Stimulated activated CD4-positive, alpha-beta T cell treated with anti-CD3 and anti-CD28 coated beads, TNF-alpha, amount 100 ng/mL, for 48 hours (primary cell): ENCODE data around the gene CCDC107.

Experiments
- DNase-seq, 3 donors: peaks; one replicate each; pipeline ENCODE4 v3.0.0-alpha.2; 2020; ENCODE audit warnings: low read depth in 3 of 3

Gene CCDC107

DNA sequence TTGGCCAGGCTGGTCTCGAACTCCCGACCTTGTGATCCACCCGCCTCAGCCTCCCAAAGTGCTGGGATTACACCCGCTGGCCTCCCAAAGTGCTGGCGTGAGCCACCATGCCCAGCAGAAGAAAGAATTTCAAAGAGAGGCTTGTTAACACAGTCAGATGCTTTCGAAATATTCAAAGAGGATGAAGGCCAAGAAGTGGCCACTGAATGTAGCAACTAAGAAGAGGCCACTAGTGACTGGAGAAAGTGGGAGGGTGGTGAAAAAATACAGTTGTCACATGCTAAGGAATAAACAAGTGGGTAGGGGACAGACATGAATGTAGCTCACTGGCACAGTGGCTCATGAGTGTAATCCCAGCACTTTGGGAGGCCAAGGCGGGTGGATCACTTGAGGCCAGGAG is 44.6 kb downstream of the CCDC107 start:
- DNase-seq, result no peak

- DNase-seq, result no peak
These were observed 46.0 kb downstream of the CCDC107 start for GRCh38 chr9:35703906-35704672.

DNA sequence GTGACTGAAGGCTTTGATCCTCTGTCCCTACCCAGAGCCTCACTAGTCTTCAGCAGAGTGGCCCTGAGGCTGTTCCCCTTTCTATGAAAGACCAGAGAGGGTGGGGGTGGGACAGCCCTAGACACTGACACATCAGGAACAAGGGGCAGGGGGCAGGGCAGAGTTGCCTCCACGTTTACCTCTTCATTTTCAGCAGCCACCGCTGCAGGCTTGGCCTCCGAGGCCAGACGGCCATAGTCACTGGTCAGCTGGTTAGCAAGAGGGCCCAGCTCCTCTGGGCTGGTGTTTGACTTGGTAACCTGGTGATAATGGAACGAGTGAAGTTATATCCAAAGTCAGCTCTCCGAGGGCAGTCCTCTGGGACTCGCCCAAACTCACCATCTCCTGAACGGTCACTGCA is 47.3 kb downstream of the CCDC107 start:
- DNase-seq, result no peak

GRCh38 chr9:35705836-35706430 is 47.8 kb downstream of the CCDC107 start:
- no peak for DNase-seq

DNA sequence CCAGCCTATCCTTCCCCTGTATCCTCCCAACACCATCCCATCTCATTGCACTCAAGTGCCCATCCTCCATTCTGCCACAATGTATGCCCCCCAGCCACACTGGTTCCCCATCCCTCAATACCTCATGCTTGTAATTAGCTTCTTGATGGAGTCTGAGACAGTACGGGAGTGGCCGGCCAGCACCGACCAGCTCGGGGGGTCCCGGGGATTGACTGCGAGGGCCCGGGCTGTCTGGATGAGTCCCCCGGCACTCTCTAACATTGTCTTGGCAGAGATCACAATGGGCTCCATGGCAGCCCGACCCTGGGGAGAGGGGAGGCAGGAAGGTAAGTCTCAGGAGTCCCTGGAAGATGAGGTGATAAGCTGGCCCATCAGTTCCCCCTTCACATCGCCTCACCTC is 48.9 kb downstream of the CCDC107 start:
- DNase-seq, result no peak

GRCh38 chr9:35708146-35708545 is 50.1 kb downstream of the CCDC107 start:
- no peak for DNase-seq

DNA sequence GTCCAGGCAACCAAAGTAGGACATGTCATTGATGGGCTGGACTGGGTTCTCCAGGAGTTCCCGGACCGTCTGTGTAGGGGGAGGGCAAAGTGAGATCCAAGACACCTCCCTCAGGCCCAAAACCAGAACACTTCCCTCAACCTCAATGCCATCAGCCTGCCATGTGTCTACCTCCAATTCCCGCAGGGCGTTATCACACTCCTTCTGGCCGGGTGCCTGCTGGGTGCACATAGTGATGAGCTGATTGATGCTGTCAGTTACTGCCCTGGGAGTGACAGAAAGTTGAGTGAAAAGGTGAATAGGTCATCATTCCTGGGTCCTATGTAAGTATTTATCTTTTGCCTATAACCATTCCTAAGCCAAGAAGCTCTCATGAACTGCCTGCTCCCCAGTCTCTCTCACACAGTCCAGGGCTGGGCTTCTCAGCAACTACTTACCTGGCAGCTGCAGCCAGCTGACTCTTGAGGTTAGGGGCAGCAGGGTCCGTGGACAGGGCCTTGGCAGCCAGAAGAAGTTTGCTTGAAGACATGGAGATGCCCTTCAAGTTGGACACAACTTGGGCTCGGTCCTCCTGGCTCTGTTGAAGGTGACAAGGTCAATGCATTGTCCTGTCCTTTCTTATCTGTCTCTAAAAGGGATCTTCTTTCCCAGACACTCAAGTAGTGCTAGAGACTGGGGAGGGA is 52.9 kb downstream of the CCDC107 start:
- DNase-seq, result no peak
